DLD1 (cell line): Measurements from ENCODE around the gene JMJD7.

ENCODE experiments used
- in situ Hi-C: cut with HindIII; loops from 2 replicates; pipeline ENCODE4 v1.10.0; 2017; ENCODE audit warnings: low sequenced_read_pairs

JMJD7 gene

GRCh38 chr15:41879321-41879845 lies 51.5 kb downstream of the JMJD7 start:
- in situ Hi-C loops, result loop anchor here (25.0 kb wide), 1 partner anchor 92 kb away; no protein-coding TSS in a partner anchor

GRCh38 chr15:41880156-41880877 lies 52.4 kb downstream of the JMJD7 start:
- in situ Hi-C loops, result loop anchor here (25.0 kb wide), 1 partner anchor 93 kb away; no protein-coding TSS in a partner anchor

- in situ Hi-C loops, result loop anchor here (25.0 kb wide), 1 partner anchor 94 kb away; no protein-coding TSS in a partner anchor
Measured at GRCh38 chr15:41881086-41881485, 53.2 kb downstream of the JMJD7 start.

GRCh38 chr15:41881550-41881919 lies 53.6 kb downstream of the JMJD7 start:
- in situ Hi-C loops, result loop anchor here (25.0 kb wide), 1 partner anchor 94 kb away; no protein-coding TSS in a partner anchor

- in situ Hi-C loops, result loop anchor here (25.0 kb wide), 1 partner anchor 95 kb away; no protein-coding TSS in a partner anchor
Measured at GRCh38 chr15:41881920-41882688, 54.2 kb downstream of the JMJD7 start.

GRCh38 chr15:41882689-41883483 lies 55.0 kb downstream of the JMJD7 start:
- in situ Hi-C loops, result loop anchor here (25.0 kb wide), 1 partner anchor 96 kb away; no protein-coding TSS in a partner anchor

GRCh38 chr15:41883484-41883825 lies 55.6 kb downstream of the JMJD7 start:
- in situ Hi-C loops, result loop anchor here (25.0 kb wide), 1 partner anchor 96 kb away; no protein-coding TSS in a partner anchor

- in situ Hi-C loops, result loop anchor here (25.0 kb wide), 1 partner anchor 97 kb away; no protein-coding TSS in a partner anchor
Measured at GRCh38 chr15:41884458-41884857, 56.6 kb downstream of the JMJD7 start.

- in situ Hi-C loops, result loop anchor here (25.0 kb wide), 1 partner anchor 98 kb away; no protein-coding TSS in a partner anchor
Measured at GRCh38 chr15:41885321-41885720, 57.4 kb downstream of the JMJD7 start.

GRCh38 chr15:41885841-41886240 lies 57.9 kb downstream of the JMJD7 start:
- in situ Hi-C loops, result loop anchor here (25.0 kb wide), 1 partner anchor 99 kb away; no protein-coding TSS in a partner anchor

GRCh38 chr15:41886741-41887140 lies 58.8 kb downstream of the JMJD7 start:
- in situ Hi-C loops, result loop anchor here (25.0 kb wide), 1 partner anchor 99 kb away; no protein-coding TSS in a partner anchor

- in situ Hi-C loops, result loop anchor here (25.0 kb wide), 1 partner anchor 100 kb away; no protein-coding TSS in a partner anchor
Measured at GRCh38 chr15:41887161-41887560, 59.3 kb downstream of the JMJD7 start.
